GM19455 (cell line): ENCODE results near the gene CAPRIN1.

Source experiments
- ATAC-seq: cut with Tn5 transposase; IDR thresholded peaks from one replicate; pipeline ENCODE4 v1.9.1; 2021; ENCODE audit not compliant: unreplicated experiment

Gene CAPRIN1

GRCh38 chr11:34051349-34052035, at the start of gene CAPRIN1:
CAPRIN1 (plus strand) TSS chr11:34051731; CDS start chr11:34052421, 690 bp downstream.
- peak; percentile 58 for ATAC-seq

DNA sequence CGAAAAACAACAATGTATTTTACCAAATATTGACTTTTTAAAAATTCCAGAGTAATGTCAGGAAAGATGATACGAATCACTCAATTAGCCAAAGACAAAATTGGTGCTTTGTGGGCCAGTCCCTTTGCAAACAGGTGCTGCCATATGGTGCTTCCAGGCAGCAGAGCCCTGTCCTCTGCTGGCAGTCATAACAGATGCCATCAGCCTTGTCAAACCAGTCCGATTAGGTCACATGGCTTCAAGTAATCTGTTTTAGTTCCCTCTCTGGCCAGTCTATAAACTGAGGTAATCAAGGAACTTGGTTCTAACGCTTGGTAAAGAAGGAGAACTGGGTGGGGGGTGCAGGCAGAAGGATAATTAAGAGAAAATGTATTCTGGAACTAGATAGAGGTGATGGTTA, 49.1 kb upstream of the CAPRIN1 start:
- no peak for ATAC-seq

DNA sequence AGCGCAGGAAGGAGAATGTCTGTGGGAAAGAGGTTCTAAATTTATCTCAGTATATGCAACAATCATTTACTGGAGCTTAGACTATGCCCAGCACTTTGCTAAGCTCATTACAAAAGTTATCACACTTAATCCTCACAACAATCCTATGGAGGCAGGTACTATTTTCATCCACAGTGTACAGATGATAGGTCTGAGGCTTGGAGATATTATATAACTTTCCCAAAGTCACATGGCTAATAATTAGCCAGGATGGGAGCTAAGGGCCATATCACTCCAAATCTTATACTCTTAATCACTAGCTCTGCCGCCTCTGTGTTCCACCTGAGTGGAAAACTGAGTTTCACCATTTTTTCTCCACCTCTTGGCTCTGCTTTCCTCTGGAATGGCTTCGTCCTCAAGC, 47.3 kb upstream of the CAPRIN1 start:
- no peak for ATAC-seq

DNA sequence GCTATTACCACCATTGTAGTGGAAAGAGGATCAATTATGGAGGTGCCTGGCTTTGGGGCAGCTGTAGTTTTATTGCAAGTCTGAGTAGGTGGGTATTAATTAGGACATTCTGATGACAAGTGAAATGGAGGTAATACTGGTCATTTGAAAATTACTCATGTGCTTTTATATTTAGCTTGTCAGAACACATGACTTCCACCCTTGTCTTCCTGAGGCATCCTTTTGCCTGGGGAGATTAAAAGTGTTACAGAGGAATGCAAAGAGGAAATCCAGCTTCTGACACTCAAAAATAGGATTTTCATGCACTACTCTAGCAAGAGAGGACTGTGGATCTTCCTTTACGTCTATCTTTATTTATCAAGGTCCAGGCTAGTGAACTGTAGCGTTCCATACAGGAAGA, 44.7 kb upstream of the CAPRIN1 start:
- no peak for ATAC-seq

- ATAC-seq, result no peak
These were observed 38.8 kb upstream of the CAPRIN1 start for GRCh38 chr11:34012734-34013133.

GRCh38 chr11:34013898-34014571, 37.5 kb upstream of the CAPRIN1 start:
- no peak for ATAC-seq

DNA sequence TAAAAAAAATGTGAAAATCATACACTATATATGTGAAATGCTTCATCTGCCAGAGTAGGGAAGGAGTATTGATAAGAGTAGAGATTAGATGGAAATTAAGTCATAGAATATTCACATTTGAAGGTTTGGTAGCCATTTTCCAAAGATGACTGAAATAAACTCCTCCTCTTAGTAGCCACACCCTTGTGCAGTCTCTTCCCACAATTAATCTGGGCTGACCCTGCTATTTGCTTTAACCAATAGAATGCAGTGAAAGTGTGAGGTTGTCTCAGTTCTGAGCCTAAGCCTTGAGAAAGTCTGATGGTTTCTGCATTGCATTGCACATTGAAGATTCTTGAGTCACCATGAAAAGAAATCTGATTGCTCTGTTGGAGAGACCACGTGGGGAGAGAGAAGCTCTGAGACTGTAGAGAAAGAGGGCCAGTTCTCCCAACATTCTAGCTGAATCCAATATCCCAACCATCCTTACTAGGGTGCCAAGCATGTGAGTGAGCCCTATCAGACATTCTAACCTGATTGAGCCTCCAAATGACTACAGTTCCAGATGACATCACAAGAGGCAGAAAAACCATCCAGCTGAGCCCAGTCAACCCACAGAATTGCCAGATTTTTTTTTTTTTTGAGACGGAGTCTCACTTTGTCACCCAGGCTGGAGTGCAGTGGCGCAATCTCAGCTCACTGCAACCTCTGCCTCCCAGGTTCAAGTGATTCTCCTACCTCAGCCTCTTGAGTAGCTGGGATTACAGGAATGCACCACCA, 29.4 kb upstream of the CAPRIN1 start:
- no peak for ATAC-seq

DNA sequence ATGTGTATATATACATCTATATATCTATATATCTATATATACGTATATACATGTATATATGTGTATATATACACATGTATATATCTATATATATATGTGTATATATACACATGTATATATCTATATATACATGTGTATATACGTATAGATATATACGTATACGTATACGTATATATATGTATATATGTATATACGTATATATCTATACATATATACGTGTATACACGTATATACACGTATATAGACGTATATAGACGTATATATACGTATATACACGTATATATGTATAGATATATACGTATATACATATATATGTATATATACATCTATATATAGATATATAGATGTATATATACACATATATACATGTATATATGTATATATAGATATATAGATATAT, 25.1 kb upstream of the CAPRIN1 start:
- ATAC-seq, result no peak

DNA sequence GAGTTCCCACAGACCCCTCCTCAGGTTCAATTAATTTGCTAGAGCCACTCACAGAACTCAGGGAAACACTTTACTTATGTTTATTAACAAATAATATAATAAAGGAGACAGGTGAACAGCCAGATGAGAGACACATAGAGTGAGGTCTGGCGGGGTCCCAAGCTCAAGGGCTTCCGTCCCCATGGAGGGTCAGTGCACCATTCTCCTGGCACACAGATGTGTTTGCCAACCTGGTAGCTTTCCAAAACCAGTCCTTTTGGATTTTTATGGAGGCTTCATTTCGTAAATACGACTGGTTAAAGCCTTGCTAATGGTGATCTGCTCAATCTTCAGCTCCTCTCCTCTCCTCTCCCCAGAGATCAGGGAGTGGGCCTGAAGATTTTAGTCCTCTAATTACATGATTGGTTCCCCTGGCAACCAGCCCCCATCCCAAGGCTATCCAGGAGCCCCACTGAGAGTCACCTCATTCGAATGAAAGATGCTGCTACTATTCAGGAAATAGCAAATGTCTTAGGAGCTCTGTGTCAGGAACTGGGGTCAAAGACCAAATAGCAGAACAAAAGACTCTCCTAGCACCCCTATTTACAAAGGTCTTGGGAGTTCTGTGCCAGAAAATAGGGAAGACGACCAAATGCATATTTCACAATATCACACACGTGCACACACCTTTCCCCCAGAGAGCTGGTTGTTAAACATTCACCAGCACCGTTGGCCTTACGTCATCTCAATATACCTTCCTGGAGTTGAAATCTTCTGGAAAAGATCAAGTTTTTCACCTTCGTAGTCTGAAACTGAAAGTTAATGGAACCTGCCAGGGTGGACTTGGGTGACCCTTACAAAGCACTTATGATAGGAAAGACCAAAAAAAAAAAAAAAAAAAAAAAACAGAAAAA, 23.8 kb upstream of the CAPRIN1 start:
- no peak for ATAC-seq

- ATAC-seq, result no peak
These were observed 23.1 kb upstream of the CAPRIN1 start for GRCh38 chr11:34028425-34028824.

DNA sequence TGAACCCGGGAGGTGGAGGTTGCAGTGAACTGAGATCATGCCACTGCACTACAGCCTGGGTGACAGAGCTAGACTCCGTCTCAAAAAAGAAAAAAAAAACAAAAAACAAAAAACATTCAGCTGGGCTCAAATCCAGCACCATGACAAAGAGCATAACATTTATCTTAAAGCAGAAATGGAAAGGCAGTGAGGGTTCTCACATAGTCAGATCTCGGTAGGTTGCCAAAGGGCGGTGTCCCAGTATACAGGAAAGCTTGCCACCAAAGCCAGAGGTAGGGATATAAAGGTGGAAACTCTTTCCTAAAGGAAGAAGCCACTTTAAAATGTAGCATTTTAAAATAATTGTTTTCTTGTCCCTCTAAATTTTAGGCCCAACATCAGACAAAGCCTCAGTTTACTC, 22.4 kb upstream of the CAPRIN1 start:
- ATAC-seq, result no peak

DNA sequence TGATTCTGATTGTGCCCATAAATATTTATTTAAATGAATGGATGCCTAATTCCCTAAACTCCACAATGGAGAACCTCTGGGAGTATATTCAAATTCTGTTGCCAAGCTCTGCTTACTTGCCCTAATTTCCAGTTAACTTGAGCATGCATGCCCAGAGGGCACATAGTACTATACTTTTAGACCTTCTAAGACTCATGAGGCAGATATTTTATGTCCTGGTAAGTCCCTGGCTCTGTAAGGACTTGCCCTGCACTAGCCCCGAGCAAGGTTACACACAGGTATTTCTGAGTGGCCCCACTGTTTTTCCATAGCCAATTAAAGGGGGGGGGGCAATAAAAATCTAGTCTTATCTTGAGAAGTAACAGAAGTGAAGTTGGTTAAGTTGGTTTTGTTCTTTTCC, 21.1 kb upstream of the CAPRIN1 start:
- ATAC-seq, result no peak

- no peak for ATAC-seq
These were observed 18.1 kb upstream of the CAPRIN1 start for GRCh38 chr11:34033399-34033798.

GRCh38 chr11:34034053-34034452, 17.5 kb upstream of the CAPRIN1 start:
- ATAC-seq, result no peak

- no peak for ATAC-seq
These were observed 15.1 kb upstream of the CAPRIN1 start for GRCh38 chr11:34036456-34036855.

DNA sequence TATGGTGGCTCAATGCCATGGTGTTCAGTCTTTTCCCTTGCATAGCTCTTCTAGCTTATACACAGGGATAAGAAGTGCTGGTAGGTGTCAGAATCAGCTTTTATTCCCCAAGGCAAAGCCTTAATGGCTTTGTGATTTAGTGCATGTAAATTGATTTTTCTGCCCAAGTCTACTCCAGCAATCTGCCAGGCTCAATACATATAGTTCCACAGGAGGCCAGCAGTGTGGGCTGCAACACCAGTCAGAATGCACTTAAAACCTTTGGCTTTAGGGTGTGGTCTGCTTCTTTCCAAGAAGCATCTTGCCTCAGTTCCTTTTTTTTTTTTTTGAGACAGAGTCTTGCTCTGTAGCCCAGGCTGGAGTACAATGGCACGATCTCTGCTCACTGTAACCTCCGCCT, 14.5 kb upstream of the CAPRIN1 start:
- ATAC-seq, result no peak

- no peak for ATAC-seq
These were observed 11.0 kb upstream of the CAPRIN1 start for GRCh38 chr11:34040571-34040970.

DNA sequence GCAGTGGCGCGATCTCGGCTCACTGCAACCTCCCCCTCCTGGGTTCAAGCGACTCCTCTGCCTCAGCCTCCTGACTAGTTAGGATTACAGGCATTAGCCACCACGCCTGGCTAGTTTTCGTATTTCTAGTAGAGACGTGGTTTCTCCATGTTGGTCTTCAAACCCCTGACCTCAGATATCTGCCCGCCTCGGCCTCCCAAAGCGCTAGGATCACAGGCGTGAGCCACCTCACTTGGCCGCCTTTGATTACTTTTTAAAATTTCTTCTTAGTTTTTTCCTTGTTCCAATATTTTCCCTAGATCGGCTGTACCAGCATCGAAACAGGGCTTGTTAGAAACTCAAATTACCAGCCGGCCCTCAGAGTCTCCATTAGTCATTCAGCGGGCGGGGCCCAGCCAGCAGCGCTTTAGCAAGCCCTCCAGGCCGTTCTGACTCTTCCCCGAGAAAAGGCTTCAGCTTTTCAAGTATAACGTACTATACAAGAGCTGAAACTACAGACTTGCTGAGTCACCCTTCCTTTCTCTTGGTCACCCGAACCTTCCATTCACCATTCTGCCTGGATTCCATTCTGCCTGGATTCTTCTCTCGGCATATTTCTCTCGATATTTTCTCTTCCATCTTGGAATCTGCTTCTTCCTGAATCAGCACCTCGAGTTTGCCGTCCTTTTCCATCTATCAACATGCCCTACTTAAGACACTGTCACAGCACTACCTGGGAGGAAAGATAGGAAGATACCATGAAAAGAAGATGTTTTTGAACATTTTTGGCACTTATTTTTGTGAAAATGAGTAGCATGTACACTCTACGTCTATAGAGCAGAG, 6.7 kb upstream of the CAPRIN1 start:
- no peak for ATAC-seq

- ATAC-seq, result no peak
These were observed 2.5 kb upstream of the CAPRIN1 start for GRCh38 chr11:34049028-34049427.
